HS-5 (cell line): Measurements from ENCODE around the gene LRIG3.
"Not testable (repeated sequence)": the region's sequence is repeated elsewhere in the genome, so short reads cannot be mapped to it uniquely, and the experiment has no call there.

Experiments used
- DNase-seq: peaks from one replicate; pipeline ENCODE4 v3.0.0-alpha.2; 2012; ENCODE audit warnings: low read depth

Gene LRIG3

GRCh38 chr12:58905422-58905821 is 14.9 kb downstream of the LRIG3 start:
- DNase-seq = no peak

DNA sequence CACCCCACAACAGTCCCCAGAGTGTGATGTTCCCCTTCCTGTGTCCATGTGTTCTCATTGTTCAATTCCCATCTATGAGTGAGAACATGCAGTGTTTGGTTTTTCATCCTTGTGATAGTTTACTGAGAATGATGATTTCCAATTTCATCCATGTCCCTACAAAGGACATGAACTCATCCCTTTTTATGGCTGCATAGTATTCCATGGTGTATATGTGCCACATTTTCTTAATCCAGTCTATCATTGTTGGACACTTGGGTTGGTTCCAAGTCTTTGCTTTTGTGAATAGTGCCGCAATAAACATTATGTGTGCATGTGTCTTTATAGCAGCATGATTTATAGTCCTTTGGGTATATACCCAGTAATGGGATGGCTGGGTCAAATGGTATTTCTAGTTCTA is 17.6 kb downstream of the LRIG3 start:
- not testable (repeated sequence) for DNase-seq

- no peak for DNase-seq
Measured at GRCh38 chr12:58901664-58902063, 18.6 kb downstream of the LRIG3 start.

GRCh38 chr12:58897969-58898368 is 22.3 kb downstream of the LRIG3 start:
- no peak for DNase-seq

GRCh38 chr12:58896278-58896677 is 24.0 kb downstream of the LRIG3 start:
- DNase-seq = no peak

DNA sequence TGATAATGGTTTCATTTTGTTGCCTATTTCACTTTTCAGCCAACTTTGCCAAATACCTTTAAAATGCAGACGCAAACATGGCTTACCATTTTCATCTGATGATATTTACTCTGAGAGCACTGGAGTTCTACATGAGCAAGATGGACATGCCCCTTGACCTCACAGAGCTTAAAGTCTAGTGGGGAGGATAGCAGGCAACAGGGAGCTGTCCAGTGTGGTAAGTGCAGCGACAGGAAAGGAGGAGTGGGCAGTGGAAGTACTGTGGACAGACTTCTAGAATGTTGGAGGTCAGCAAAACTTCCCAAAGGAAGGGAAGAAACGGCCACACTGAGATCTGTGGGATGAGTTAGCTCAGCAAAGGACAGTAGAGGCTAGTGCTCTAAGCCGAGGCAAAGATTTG is 25.3 kb downstream of the LRIG3 start:
- DNase-seq = no peak

DNA sequence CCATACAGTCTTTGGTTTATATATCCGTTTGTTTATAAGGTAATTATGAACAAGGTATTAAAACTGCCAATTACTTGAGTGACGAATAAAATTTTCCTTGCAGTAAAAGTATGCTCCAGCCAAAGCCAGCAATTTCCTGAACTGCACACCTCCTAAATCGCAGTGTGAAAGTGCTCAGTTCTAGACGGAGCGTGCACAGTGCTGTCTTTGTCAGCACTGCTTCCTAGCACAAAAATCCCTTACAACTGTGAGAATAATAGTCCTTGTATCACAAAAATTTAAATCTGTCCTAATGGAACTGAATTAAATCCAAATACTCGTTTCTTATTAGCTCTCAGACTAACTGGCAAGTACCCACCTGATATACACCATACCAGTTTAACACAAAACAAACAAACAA is 26.3 kb downstream of the LRIG3 start:
- no peak for DNase-seq

- no peak for DNase-seq
Measured at GRCh38 chr12:58893495-58893894, 26.8 kb downstream of the LRIG3 start.

- DNase-seq = no peak
Measured at GRCh38 chr12:58889557-58889956, 30.7 kb downstream of the LRIG3 start.

DNA sequence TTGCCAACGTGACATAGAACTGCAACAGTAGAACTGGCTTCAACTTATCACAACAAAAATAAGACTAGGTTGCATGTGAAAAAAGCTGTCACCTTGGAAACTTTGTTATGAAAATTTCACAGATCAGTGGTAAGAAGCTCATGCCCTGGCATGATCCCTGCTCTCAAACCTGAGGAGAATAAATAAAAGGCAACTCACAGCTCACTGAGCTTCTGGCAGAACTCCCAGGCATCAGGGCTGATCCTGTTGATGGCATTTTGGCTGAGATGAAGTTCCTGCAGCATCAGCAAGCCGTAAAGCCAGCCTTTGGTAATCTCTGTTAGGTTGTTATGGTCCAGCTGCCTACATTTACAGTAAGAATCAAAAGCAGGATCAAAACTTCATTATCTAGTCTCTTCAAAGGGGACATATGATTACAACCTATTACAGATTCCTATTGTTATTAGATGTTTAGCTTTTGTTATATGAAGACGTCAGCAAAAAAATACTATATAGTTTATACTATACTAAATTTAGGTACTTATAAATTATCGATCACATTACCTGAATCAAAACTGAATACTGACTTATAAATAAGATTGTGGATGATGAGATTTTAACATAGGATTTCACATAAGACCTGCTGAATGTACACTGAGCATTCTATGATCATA is 32.0 kb downstream of the LRIG3 start:
- DNase-seq = no peak

DNA sequence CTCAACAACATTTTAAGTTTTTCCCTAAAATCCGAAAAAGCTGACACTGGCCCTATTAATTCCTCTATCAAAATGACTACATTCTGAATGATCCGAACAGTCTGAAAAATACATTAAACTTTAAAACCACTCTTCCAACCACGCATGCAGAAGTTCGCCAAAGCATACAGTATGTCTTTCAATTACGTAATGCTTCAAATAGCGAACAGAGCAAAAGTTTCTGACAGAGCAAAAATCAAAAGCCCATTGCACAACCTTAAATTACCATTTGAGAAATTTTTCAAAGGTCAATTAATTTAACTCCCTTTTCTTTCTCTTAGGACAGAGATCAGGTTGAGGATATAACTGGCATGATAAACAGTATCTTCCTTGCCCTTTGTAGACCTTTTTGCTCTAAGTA is 33.2 kb downstream of the LRIG3 start:
- no peak for DNase-seq

GRCh38 chr12:58886474-58886873 is 33.8 kb downstream of the LRIG3 start:
- DNase-seq = no peak

GRCh38 chr12:58884916-58885315 is 35.4 kb downstream of the LRIG3 start:
- no peak for DNase-seq

GRCh38 chr12:58883576-58884334 is 36.5 kb downstream of the LRIG3 start:
- DNase-seq = no peak

DNA sequence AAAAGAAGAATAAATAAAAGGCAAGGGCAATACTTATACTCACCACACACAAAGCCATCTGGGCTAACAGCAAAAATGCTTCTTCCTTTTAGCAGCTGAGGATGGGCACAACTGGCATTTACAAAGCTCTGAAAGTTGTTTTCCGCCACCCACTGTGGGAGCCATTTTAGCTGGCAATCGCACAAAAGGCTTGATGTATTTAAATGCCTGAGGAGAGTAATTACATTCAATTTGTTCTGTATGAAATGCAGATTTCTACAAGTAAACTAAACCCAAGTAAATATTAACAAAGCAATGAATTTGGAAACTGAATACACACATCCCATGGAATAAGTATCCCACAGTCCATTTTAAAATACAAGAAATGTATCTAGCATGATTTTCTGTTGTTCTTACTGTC is 37.5 kb downstream of the LRIG3 start:
- DNase-seq = no peak

DNA sequence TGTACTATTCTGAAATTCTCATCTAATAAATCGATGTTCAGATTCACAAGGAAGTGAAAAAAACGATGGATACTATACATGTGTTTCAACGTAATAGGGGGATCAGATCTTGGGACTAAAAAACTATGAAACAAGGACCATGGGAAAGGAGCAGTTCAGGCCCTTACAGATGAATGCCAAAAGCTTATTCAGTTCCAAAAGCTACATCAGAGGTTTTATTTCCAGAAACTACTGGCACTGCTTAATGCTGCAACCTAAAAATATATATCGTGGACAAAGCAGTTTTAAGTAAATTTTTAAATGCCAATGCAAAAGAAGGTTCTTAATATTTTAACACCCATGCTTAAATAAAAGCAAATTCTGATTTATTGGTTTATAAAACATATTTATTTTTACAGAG is 38.5 kb downstream of the LRIG3 start:
- no peak for DNase-seq

DNA sequence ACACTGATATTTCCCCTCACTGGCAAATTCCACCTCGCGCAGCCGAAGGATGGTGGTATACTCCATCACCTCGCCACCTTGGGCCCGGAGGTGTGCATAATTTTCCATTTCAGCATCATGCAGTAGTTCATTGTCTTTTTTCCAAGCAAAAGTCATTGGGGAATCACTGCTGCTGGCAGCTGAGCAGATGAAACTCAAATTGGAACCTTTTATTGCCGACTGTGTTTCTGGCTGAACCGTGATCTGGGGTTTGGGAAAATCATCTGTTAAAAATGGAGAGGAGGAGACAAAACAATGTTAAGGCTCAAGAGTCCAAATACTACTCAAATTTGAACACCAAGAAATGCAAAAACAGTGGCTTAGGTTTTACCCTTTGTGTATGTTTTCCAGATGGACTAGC is 39.7 kb downstream of the LRIG3 start:
- no peak for DNase-seq

DNA sequence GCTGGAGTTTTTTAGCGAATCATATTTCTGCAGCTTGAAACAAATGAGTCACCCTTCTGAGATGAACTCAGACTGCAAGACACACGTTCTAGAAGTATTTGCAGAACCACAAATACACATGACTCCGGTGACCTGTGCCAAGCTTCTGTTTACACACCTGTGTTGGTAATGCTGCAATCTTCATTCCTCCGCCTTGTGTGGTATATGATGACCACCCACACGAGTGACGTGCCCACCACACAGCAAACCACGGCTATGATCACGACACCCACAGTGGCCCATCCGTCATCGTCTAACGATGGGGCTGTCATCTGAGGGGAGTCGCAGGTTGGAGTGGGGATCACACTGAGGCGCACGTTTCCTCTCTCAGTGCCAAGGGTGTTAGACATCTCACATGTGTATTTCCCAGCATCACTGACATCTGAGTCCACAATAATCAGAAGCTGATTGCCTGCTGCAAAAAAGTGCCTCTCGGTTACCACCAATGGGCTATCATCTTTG is 43.0 kb downstream of the LRIG3 start:
- peak; percentile 95 for DNase-seq

- no peak for DNase-seq
Measured at GRCh38 chr12:58873496-58873895, 46.8 kb downstream of the LRIG3 start.

- no peak for DNase-seq
Measured at GRCh38 chr12:58871556-58871955, 48.7 kb downstream of the LRIG3 start.

- DNase-seq = no peak
Measured at GRCh38 chr12:58870595-58870994, 49.7 kb downstream of the LRIG3 start.

DNA sequence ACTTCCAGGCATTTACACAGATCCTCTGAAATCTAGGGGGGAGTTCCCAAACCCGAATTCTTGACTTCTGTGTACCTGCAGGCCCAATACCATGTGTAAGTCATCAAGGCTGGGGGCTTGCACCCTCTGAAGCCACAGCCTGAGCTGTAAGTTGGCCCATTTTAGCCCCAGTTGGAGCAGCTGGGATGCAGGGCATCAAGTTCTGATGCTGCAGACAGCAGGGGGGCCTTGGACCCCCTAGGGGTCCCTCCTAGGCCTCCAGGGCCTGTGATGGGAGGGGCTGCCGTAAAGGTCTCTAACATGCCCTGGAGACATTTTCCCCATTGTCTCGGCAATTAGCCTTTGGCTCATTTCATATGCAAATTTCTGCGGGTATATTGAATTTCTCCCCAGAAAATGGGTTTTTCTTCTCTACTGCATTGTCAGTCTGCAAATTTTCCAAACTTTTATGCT is 59.5 kb downstream of the LRIG3 start:
- no peak for DNase-seq

DNA sequence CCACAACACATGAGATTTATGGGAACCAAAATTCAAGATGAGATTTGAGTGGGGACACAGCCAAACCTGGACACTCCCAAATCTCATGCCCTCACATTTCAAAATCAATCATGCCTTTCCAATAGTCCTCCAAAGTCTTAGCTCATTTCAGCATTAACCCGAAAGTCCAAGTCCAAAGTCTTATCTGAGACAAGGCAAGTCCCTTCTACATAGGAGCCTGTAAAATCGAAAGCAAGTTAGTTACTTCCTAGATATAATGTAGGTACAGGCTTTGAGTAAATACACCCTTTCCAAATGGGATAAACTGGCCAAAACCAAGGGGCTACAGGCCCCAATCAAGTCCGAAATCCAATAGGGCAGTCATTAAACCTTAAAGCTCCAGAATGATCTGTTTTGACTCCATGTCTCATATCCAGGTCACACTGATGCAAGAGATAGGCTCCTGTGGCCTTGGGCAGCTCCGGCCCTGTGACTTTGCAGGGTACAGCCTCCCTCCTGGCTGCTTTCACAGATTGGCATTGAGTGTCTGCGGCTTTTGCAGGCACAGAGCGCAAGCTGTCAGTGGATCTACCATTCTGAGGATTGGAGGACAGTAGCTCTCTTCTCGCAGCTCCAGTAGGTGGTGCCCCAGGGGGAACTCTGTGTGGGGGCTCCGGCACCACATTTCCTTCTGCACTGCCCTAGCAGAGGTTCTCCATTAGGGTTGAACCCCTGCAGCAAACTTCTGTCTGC is 60.1 kb downstream of the LRIG3 start:
- DNase-seq = no peak
